ENCODE results near the gene MT2A. TPM values are rescaled to one million over a fixed set of nuclear protein-coding genes. Genes with fewer than 3 reads are reported as not detected.

MT2A gene
- total and polyA plus RNA-seq, 8 donors: 71.0 to 495 (median 198) TPM

- Histone ChIP-seq H3K4me3 (no peak overlapping the region), H3K36me3 (no peaks in the 10 kb centered on the region), H3K27ac (no peak overlapping the region), H3K9me3 (no peaks in the 10 kb centered on the region), H3K4me1 (peaks cover 0 to 3% (median 0%) of the 10 kb centered on the region in 3 donors), H3K27me3 (no peaks in the 10 kb centered on the region)
- FAIRE-seq (no peak), ATAC-seq (no peak), DNase-seq (no peak)
- intact Hi-C loops (cut with DNase I): no loop called here
- 92 to 98% methylated on average over 5 of the region's 5 CpGs for WGBS, 2 donors
- no peak for TF ChIP-seq CTCF (IDR thresholded peaks at IDR 0.05)
These were observed 14.1 kb upstream of the MT2A start for GRCh38 chr16:56594292-56594619.

GRCh38 chr16:56600398-56600999 lies 7.9 kb upstream of the MT2A start:
- Histone ChIP-seq H3K4me3 (no peak overlapping the region), H3K36me3 (no peaks in the 10 kb centered on the region), H3K27me3 (no peaks in the 10 kb centered on the region), H3K4me1 (no peaks in the 10 kb centered on the region), H3K27ac (no peak overlapping the region), H3K9me3 (no peaks in the 10 kb centered on the region)
- intact Hi-C loops (cut with DNase I): no loop called here
- no peak for FAIRE-seq
- ATAC-seq: peak in 3 of 4 donors; percentile 61 to 76 (median 71)
- 19 to 20% methylated on average over 8 of the region's 8 CpGs for WGBS, 2 donors
- peak; percentile 20 to 50 (median 34) for TF ChIP-seq CTCF (IDR thresholded peaks at IDR 0.05)
- peak in 1 of 6 donors; percentile 49 for DNase-seq

- intact Hi-C loops (cut with DNase I): no loop called here
- Histone ChIP-seq H3K27me3 (no peaks in the 10 kb centered on the region), H3K4me3 (no peak overlapping the region), H3K9me3 (no peaks in the 10 kb centered on the region), H3K36me3 (no peaks in the 10 kb centered on the region), H3K4me1 (no peaks in the 10 kb centered on the region), H3K27ac (no peak overlapping the region)
- FAIRE-seq (no peak), DNase-seq (no peak), ATAC-seq (no peak)
- TF ChIP-seq CTCF (IDR thresholded peaks at IDR 0.05): no peak
- WGBS, 2 donors: 58 to 65% methylated on average over 9 of the region's 9 CpGs
These were observed 7.1 kb upstream of the MT2A start for GRCh38 chr16:56601325-56601724.

- Histone ChIP-seq H3K27me3 (no peaks in the 10 kb centered on the region), H3K4me1 (peaks cover 0 to 11% (median 0%) of the 10 kb centered on the region in 3 donors), H3K9me3 (no peaks in the 10 kb centered on the region), H3K36me3 (no peaks in the 10 kb centered on the region), H3K4me3 (no peak overlapping the region), H3K27ac (no peak overlapping the region)
- WGBS, 2 donors: 47 to 55% methylated on average over 4 of the region's 4 CpGs
- intact Hi-C loops (cut with DNase I): no loop called here
- DNase-seq (peak in 5 of 6 donors; percentile 25 to 59 (median 44)), ATAC-seq (peak in 2 of 4 donors; percentile 13 to 23), FAIRE-seq (no peak)
- peak in 1 of 4 donors; percentile 19 for TF ChIP-seq CTCF (IDR thresholded peaks at IDR 0.05)
These were observed 4.8 kb upstream of the MT2A start for GRCh38 chr16:56603589-56603988.

GRCh38 chr16:56604966-56605365 lies 3.4 kb upstream of the MT2A start:
- no peaks in the 10 kb centered on the region for H3K9me3 ChIP-seq
- ATAC-seq (no peak), DNase-seq (no peak), FAIRE-seq (no peak)
- TF ChIP-seq CTCF (IDR thresholded peaks at IDR 0.05): no peak
- peaks cover 0 to 13% (median 0%) of the 10 kb centered on the region in 3 donors for H3K4me1 ChIP-seq
- H3K27ac ChIP-seq: no peak overlapping the region
- no peaks in the 10 kb centered on the region for H3K27me3 ChIP-seq
- WGBS, 2 donors: 81 to 87% methylated on average over 4 of the region's 4 CpGs
- intact Hi-C loops (cut with DNase I): no loop called here
- no peaks in the 10 kb centered on the region for H3K36me3 ChIP-seq
- no peak overlapping the region for H3K4me3 ChIP-seq
